Lung (tissue), 12 donors: Measurements from ENCODE around the gene AGAP1. TPM values are rescaled to one million over a fixed set of nuclear protein-coding genes. Genes with fewer than 3 reads are reported as not detected.

ENCODE experiments used
- ATAC-seq: fragments of 200-7000 bp; cut with Tn5 transposase; one replicate; pipeline ENCODE4 v1.9.1; 2020; ENCODE audit warnings: moderate number of reproducible peaks; ENCODE audit not compliant: insufficient read depth, low FRiP score
- DNase-seq, 3 donors: peaks; one replicate each; pipeline ENCODE4 v3.0.0-alpha.2; 2013 to 2017
- H3K27ac ChIP-seq, 2 donors: one replicate each; pipeline ENCODE4 v1.5.1; 2013; ENCODE audit warnings: mild to moderate bottlenecking in 2 of 2, moderate library complexity in 2 of 2, control low read depth in 1 of 2, inconsistent platforms in 1 of 2, low read depth in 1 of 2, low read length in 1 of 2
- H3K27me3 ChIP-seq, 3 donors: one replicate each; pipeline ENCODE4 v1.5.1; 2013; ENCODE audit warnings: low read length in 2 of 3; ENCODE audit not compliant: control insufficient read depth in 3 of 3, insufficient read depth in 3 of 3
- H3K36me3 ChIP-seq, 4 donors: one replicate each; pipeline ENCODE4 v1.5.1; 2013; ENCODE audit warnings: low read length in 4 of 4, mild to moderate bottlenecking in 1 of 4, moderate library complexity in 1 of 4; ENCODE audit not compliant: control insufficient read depth in 4 of 4, insufficient read depth in 4 of 4
- H3K4me1 ChIP-seq, 5 donors: one replicate each; pipeline ENCODE4 v1.5.1; 2013; ENCODE audit warnings: low read length in 5 of 5, mild to moderate bottlenecking in 2 of 5, moderate library complexity in 1 of 5; ENCODE audit not compliant: control insufficient read depth in 5 of 5, insufficient read depth in 5 of 5
- H3K4me3 ChIP-seq: one replicate; pipeline ENCODE4 v1.5.1; 2013; ENCODE audit warnings: mild to moderate bottlenecking, control low read depth, moderate library complexity
- H3K9ac ChIP-seq, 2 donors: one replicate each; pipeline ENCODE4 v1.5.1; 2013; ENCODE audit warnings: low read length in 2 of 2, control low read depth in 1 of 2; ENCODE audit not compliant: insufficient read depth in 1 of 2
- H3K9me3 ChIP-seq, 4 donors: one replicate each; pipeline ENCODE4 v1.5.1; 2013; ENCODE audit warnings: low read length in 3 of 4, mild to moderate bottlenecking in 1 of 4, moderate library complexity in 1 of 4; ENCODE audit not compliant: control insufficient read depth in 4 of 4, insufficient read depth in 3 of 4
- WGBS, 2 donors: extraction: QIAGEN DNeasy Blood & Tissue Kit; methylation state at CpG; one replicate each; pipeline ENCODE4 v1.1.7; 2013; 5-methylcytosine and 5-hydroxymethylcytosine counted together
- polyA plus RNA-seq, 2 donors: library from polyadenylated mRNA; stranded (reverse); fragments of 200-250 nt; gene quantifications; one replicate each; pipeline ENCODE4 v1.2.1, GENCODE V29; 2013
- total RNA-seq, 2 donors: library from RNA; depleted of rRNA in 1 of 2; stranded (reverse); fragments of >200 nt in 1 of 2; gene quantifications; one replicate each; pipeline ENCODE4 v1.2.1, GENCODE V29; 2014 to 2021
- TF ChIP-seq, protein P1 (sequence below): IDR thresholded peaks from 2 replicates; pipeline ENCODE4 v1.5.1; 2012; ENCODE audit warnings: mild to moderate bottlenecking; ENCODE audit errors: control extremely low read depth, extremely low read depth
- donor health status: control.
- donor health status: control.
- donor health status: Bipolar disorder and iron deficiency.
- donor health status: healthy.
- donor health status: DM: yes; HTN: yes; CAD: no.

The AGAP1 gene
- total and polyA plus RNA-seq, 4 donors = 6.6 to 39.4 (median 20.2) TPM

- no peak for ATAC-seq
- no peaks in the 10 kb centered on the region for H3K9me3 ChIP-seq
- H3K36me3 ChIP-seq = peaks cover 0 to 2% (median 0%) of the 10 kb centered on the region in 4 donors
- no peak overlapping the region for H3K27ac ChIP-seq
- H3K27me3 ChIP-seq = no peaks in the 10 kb centered on the region
- H3K9ac ChIP-seq = no peak overlapping the region
- TF ChIP-seq, protein P1, sequence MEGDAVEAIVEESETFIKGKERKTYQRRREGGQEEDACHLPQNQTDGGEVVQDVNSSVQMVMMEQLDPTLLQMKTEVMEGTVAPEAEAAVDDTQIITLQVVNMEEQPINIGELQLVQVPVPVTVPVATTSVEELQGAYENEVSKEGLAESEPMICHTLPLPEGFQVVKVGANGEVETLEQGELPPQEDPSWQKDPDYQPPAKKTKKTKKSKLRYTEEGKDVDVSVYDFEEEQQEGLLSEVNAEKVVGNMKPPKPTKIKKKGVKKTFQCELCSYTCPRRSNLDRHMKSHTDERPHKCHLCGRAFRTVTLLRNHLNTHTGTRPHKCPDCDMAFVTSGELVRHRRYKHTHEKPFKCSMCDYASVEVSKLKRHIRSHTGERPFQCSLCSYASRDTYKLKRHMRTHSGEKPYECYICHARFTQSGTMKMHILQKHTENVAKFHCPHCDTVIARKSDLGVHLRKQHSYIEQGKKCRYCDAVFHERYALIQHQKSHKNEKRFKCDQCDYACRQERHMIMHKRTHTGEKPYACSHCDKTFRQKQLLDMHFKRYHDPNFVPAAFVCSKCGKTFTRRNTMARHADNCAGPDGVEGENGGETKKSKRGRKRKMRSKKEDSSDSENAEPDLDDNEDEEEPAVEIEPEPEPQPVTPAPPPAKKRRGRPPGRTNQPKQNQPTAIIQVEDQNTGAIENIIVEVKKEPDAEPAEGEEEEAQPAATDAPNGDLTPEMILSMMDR = no peak
- H3K4me1 ChIP-seq = peaks cover 0 to 6% (median 0%) of the 10 kb centered on the region in 5 donors
- no peak for DNase-seq
- H3K4me3 ChIP-seq = no peak overlapping the region
- WGBS, 2 donors = 83 to 84% methylated on average over 8 of the region's 8 CpGs
Measured at GRCh38 chr2:236073867-236074655, 580.2 kb downstream of the AGAP1 start.

GRCh38 chr2:236075802-236076201, 582.0 kb downstream of the AGAP1 start:
- 95 to 97% methylated on average over 11 of the region's 11 CpGs for WGBS, 2 donors
- TF ChIP-seq, protein P1 = no peak
- Histone ChIP-seq H3K27ac (no peak overlapping the region), H3K4me1 (peaks cover 0 to 4% (median 0%) of the 10 kb centered on the region in 5 donors), H3K4me3 (no peak overlapping the region), H3K9ac (no peak overlapping the region), H3K27me3 (no peaks in the 10 kb centered on the region), H3K36me3 (peaks cover 0 to 2% (median 0%) of the 10 kb centered on the region in 4 donors), H3K9me3 (peaks cover 0 to under 1% (median 0%) of the 10 kb centered on the region in 4 donors)
- DNase-seq (no peak), ATAC-seq (no peak)

GRCh38 chr2:236078297-236079255, 584.7 kb downstream of the AGAP1 start:
- Histone ChIP-seq H3K27ac (no peak overlapping the region), H3K27me3 (no peaks in the 10 kb centered on the region), H3K4me1 (peaks cover 0 to 3% (median 0%) of the 10 kb centered on the region in 5 donors), H3K36me3 (peaks cover 0 to 2% (median 0%) of the 10 kb centered on the region in 4 donors), H3K9me3 (peaks cover 0 to 3% (median 0%) of the 10 kb centered on the region in 4 donors), H3K9ac (no peak overlapping the region), H3K4me3 (no peak overlapping the region)
- ATAC-seq (no peak), DNase-seq (no peak)
- 85 to 89% methylated on average over 14 of the region's 14 CpGs for WGBS, 2 donors
- TF ChIP-seq, protein P1 = no peak
